Activated B cell treated with CpG ODN at 0.5 μM for 24 hours (primary cell): ENCODE data around the gene COL18A1. TPM values are rescaled to one million over a fixed set of nuclear protein-coding genes. Genes with fewer than 3 reads are reported as not detected.

Experiments used
- ATAC-seq: fragments of 200-7000 bp; cut with Tn5 transposase; one replicate; pipeline ENCODE4 v1.10.0; 2021; ENCODE audit warnings: low read depth, mild to moderate bottlenecking, moderate library complexity
- CTCF ChIA-PET: fragments of 350-600 bp; sonication (Branson Sonifier 250); formaldehyde crosslinking; loops from one replicate; lab custom pipeline; 2021; ENCODE audit warnings: antibody characterized with exemption; lab: Charles Lee
- POLR2A ChIA-PET: fragments of 350-600 bp; sonication (Branson Sonifier 250); formaldehyde crosslinking; loops from one replicate; lab custom pipeline; 2021; ENCODE audit warnings: antibody characterized with exemption; lab: Charles Lee
- DNase-seq: peaks from one replicate; pipeline ENCODE4 v3.0.0; 2022
- H3K27ac Mint-ChIP-seq: one replicate; pipeline ENCODE4 v1.8.0; 2020; ENCODE audit warnings: mixed read lengths
- H3K27me3 Mint-ChIP-seq: one replicate; pipeline ENCODE4 v1.8.0; 2021; ENCODE audit warnings: mixed read lengths
- H3K36me3 Mint-ChIP-seq: one replicate; pipeline ENCODE4 v1.8.0; 2021; ENCODE audit warnings: low read depth, mixed read lengths
- H3K4me1 Mint-ChIP-seq: one replicate; pipeline ENCODE4 v1.8.0; 2021; ENCODE audit warnings: mixed read lengths
- H3K4me3 Mint-ChIP-seq: one replicate; pipeline ENCODE4 v1.8.0; 2020; ENCODE audit warnings: mild to moderate bottlenecking, mixed read lengths
- H3K9me3 Mint-ChIP-seq: one replicate; pipeline ENCODE4 v1.8.0; 2020; ENCODE audit warnings: mixed read lengths
- intact Hi-C: fragments of 100-400 bp; cut with micrococcal nuclease; formaldehyde crosslinking; loops from one replicate; pipeline ENCODE4 v1.15.1; 2024
- total RNA-seq: library from RNA; stranded (reverse); gene quantifications from 2 replicates; pipeline ENCODE4 v1.2.3, GENCODE V29; 2022
- TF ChIP-seq, protein P1 (sequence below): fragments of 200-600 bp; IDR thresholded peaks from one replicate; pipeline ENCODE4 v1.8.0; 2022; ENCODE audit warnings: antibody characterized with exemption, mild to moderate bottlenecking

Gene COL18A1
- total RNA-seq, 1 donor from 2014 or later, result 1.6 TPM

DNA sequence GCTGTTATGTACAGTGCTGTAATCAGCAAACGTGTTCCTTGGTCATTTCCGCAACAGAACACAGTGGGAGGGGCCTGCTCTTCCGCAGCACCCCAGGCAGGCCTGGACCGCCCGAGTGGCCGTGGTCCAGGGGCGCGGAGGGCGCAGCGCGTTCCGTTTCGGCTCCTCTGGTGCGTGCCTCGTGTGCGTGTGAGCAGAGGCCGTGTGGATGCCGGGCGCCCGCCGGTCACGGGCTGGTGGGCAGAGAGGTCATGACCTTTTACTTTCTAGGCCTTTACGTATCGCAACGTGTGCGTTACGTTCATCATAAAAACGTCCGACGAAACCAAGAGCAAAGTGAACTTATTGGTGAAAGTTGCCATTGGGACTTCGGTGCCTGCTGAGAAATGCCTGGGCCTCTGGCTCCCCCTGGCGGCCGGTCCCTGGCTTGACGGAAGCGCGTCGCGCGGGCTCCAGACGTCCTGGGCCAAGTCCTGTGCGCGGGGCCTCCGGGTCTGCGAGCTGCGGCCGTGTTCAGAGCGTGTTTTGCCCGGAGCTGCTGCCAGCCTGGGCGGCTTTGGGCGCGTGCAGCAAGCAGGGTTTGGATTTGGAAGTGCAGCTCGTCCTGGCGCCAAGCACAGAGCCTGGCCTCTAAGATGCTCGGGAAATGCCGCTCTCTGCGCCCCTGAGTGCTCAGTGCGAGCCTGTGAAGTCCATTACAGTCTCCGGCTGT is 34.4 kb downstream of the COL18A1 start:
- no peaks in the 10 kb centered on the region for H3K36me3 Mint-ChIP-seq
- intact Hi-C loops, result loop anchor here (1.0 to 2.0 kb wide), 5 partner anchors 147 to 639 kb away; partner anchors contain the start of gene UBE2G2
- peaks cover 4% of the 10 kb centered on the region for H3K4me1 Mint-ChIP-seq
- peak overlapping the region; percentile 66 for H3K4me3 Mint-ChIP-seq
- ChIA-PET CTCF (interaction anchor here (0.7 to 3.8 kb wide), 8 partner anchors 23 to 417 kb away, joined by 3 to 20 read pairs (median 4); no protein-coding TSS in a partner anchor), POLR2A (no interaction called here)
- TF ChIP-seq, protein P1, sequence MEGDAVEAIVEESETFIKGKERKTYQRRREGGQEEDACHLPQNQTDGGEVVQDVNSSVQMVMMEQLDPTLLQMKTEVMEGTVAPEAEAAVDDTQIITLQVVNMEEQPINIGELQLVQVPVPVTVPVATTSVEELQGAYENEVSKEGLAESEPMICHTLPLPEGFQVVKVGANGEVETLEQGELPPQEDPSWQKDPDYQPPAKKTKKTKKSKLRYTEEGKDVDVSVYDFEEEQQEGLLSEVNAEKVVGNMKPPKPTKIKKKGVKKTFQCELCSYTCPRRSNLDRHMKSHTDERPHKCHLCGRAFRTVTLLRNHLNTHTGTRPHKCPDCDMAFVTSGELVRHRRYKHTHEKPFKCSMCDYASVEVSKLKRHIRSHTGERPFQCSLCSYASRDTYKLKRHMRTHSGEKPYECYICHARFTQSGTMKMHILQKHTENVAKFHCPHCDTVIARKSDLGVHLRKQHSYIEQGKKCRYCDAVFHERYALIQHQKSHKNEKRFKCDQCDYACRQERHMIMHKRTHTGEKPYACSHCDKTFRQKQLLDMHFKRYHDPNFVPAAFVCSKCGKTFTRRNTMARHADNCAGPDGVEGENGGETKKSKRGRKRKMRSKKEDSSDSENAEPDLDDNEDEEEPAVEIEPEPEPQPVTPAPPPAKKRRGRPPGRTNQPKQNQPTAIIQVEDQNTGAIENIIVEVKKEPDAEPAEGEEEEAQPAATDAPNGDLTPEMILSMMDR, result no peak
- no peaks in the 10 kb centered on the region for H3K9me3 Mint-ChIP-seq
- ATAC-seq (peak; percentile 83), DNase-seq (peak; percentile 81)
- no peak overlapping the region for H3K27ac Mint-ChIP-seq
- H3K27me3 Mint-ChIP-seq, result peaks cover 15% of the 10 kb centered on the region

DNA sequence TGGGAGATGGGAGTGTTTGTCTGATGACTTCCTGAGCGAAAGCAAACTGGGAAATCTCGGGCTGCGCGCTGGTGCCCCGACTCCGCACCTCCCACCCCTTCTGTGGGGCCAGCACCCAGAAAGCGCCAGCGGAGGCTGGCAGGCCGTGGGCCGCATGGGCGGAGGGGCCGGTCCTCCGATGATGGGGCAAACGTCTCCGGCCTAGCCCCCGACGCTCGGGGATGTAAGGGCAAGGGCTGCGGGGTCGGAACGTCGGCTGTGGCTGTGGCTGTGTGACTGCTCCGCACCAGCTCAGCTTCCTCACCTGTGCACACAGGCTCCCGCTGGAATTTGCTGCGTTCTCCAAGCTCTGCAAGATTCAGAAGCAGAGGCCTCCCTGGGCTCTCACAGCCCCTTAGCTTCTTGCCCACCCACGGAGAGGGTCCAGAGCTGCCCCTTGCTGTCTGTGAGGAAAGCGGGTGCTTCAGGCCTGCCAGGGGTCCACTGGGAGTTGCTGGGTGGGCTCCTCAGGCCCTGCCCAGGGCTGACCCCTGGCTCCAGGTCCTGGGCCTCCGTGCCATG is 35.0 kb downstream of the COL18A1 start:
- DNase-seq (no peak), ATAC-seq (no peak)
- intact Hi-C loops, result loop anchor here (1.0 to 2.0 kb wide), 5 partner anchors 148 to 639 kb away; partner anchors contain the start of gene UBE2G2
- TF ChIP-seq, protein P1, result no peak
- no peaks in the 10 kb centered on the region for H3K36me3 Mint-ChIP-seq
- H3K27me3 Mint-ChIP-seq, result peaks cover 9% of the 10 kb centered on the region
- ChIA-PET CTCF (interaction anchor here (0.7 to 3.8 kb wide), 9 partner anchors 22 to 418 kb away, joined by 3 to 20 read pairs (median 4); no protein-coding TSS in a partner anchor), POLR2A (no interaction called here)
- no peaks in the 10 kb centered on the region for H3K9me3 Mint-ChIP-seq
- peaks cover 4% of the 10 kb centered on the region for H3K4me1 Mint-ChIP-seq
- no peak overlapping the region for H3K27ac Mint-ChIP-seq
- no peak overlapping the region for H3K4me3 Mint-ChIP-seq

DNA sequence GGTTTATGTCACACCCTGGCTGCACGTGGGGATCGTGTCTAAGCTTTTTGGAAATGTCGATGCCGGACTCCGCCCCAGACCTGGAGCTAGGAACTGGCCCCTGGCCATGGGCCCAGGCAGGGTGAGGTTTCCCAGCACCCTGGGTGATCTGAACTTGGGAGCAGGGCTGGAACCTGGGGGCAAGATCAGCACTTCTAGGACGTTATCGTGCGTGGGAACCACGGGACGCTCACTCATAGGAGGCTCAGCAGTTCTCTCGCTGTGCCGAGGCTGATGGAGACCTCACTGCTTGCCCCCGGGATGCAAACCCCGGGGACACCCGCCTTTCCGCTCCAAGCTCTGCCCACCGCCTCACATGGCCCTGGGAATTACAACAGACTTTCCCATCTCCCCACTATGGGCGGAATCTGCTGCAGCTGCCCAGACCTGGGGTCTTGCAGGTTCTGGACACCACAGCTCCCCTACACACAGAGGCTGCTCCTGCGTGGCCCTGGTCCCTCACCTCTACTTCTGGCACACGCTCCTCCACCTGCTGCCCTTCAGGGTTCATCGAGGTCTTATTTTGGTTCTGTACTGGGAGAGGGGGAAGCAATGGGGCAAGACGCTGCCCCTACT is 35.9 kb downstream of the COL18A1 start:
- no peaks in the 10 kb centered on the region for H3K9me3 Mint-ChIP-seq
- ChIA-PET POLR2A (no interaction called here), CTCF (interaction anchor here (0.6 to 3.8 kb wide), 7 partner anchors 148 to 379 kb away, joined by 3 to 20 read pairs (median 4); no protein-coding TSS in a partner anchor)
- H3K4me1 Mint-ChIP-seq, result peaks cover 4% of the 10 kb centered on the region
- intact Hi-C loops, result no loop called here
- no peak for ATAC-seq
- H3K27me3 Mint-ChIP-seq, result peaks cover 3% of the 10 kb centered on the region
- H3K36me3 Mint-ChIP-seq, result no peaks in the 10 kb centered on the region
- H3K27ac Mint-ChIP-seq, result no peak overlapping the region
- H3K4me3 Mint-ChIP-seq, result no peak overlapping the region
- TF ChIP-seq, protein P1, result no peak
- no peak for DNase-seq

GRCh38 chr21:45441431-45442255 is 36.7 kb downstream of the COL18A1 start:
- Mint-ChIP-seq H3K36me3 (no peaks in the 10 kb centered on the region), H3K4me3 (no peak overlapping the region), H3K9me3 (peaks cover 2% of the 10 kb centered on the region), H3K4me1 (peaks cover 4% of the 10 kb centered on the region), H3K27ac (no peak overlapping the region), H3K27me3 (no peaks in the 10 kb centered on the region)
- intact Hi-C loops, result no loop called here
- DNase-seq (no peak), ATAC-seq (no peak)
- ChIA-PET POLR2A (no interaction called here), CTCF (interaction anchor here (2.0 to 3.8 kb wide), 2 partner anchors 301 to 304 kb away, joined by 11 to 20 read pairs; no protein-coding TSS in a partner anchor)
- TF ChIP-seq, protein P1, result no peak
